NCI-H345 (cell line): ENCODE data around the gene INTS2.
"Not testable (repeated sequence)": the region's sequence is repeated elsewhere in the genome, so short reads cannot be mapped to it uniquely, and the experiment has no call there.

Experiments
- DNase-seq: peaks from one replicate; lab custom pipeline; 2025; lab: John Stamatoyannopoulos, UW

INTS2 gene

GRCh38 chr17:61847659-61848058 lies 80.1 kb downstream of the INTS2 start:
- no peak for DNase-seq

- no peak for DNase-seq
Observed at GRCh38 chr17:61846761-61847375, 80.9 kb downstream of the INTS2 start.

GRCh38 chr17:61846088-61846487 lies 81.7 kb downstream of the INTS2 start:
- DNase-seq: no peak

GRCh38 chr17:61843435-61843834 lies 84.3 kb downstream of the INTS2 start:
- DNase-seq: no peak

- DNase-seq: no peak
Observed at GRCh38 chr17:61842899-61843298, 84.9 kb downstream of the INTS2 start.

GRCh38 chr17:61839300-61839786 lies 88.4 kb downstream of the INTS2 start:
- DNase-seq: no peak

- peak; percentile 19 for DNase-seq
Observed at GRCh38 chr17:61837175-61838051, 90.4 kb downstream of the INTS2 start.

- DNase-seq: no peak
Observed at GRCh38 chr17:61836266-61837174, 91.3 kb downstream of the INTS2 start.

- DNase-seq: no peak
Observed at GRCh38 chr17:61835606-61836005, 92.2 kb downstream of the INTS2 start.

- DNase-seq: no peak
Observed at GRCh38 chr17:61834610-61835009, 93.2 kb downstream of the INTS2 start.

GRCh38 chr17:61833536-61834193 lies 94.1 kb downstream of the INTS2 start:
- no peak for DNase-seq

- DNase-seq: no peak
Observed at GRCh38 chr17:61832463-61832862, 95.3 kb downstream of the INTS2 start.

- no peak for DNase-seq
Observed at GRCh38 chr17:61831099-61831498, 96.7 kb downstream of the INTS2 start.

GRCh38 chr17:61828694-61829093 lies 99.1 kb downstream of the INTS2 start:
- DNase-seq: no peak

GRCh38 chr17:61827649-61828395 lies 100.0 kb downstream of the INTS2 start:
- no peak for DNase-seq

- not testable (repeated sequence) for DNase-seq
Observed at GRCh38 chr17:61826866-61827265, 100.9 kb downstream of the INTS2 start.

GRCh38 chr17:61826198-61826597 lies 101.6 kb downstream of the INTS2 start:
- DNase-seq: not testable (repeated sequence)

- DNase-seq: no peak
Observed at GRCh38 chr17:61825448-61826137, 102.2 kb downstream of the INTS2 start.

GRCh38 chr17:61822326-61823285 lies 105.2 kb downstream of the INTS2 start:
- no peak for DNase-seq
